WTC11 (cell line): ENCODE measurements around the gene OR4E2.

Experiments
- ATF1 ChIP-seq: sonication (generic); formaldehyde crosslinking; IDR thresholded peaks from 2 replicates; pipeline ENCODE4 v1.8.1; 2023; ENCODE audit warnings: mild to moderate bottlenecking, moderate library complexity, missing genetic modification reagents
- CREM ChIP-seq: sonication (generic); formaldehyde crosslinking; IDR thresholded peaks from 2 replicates; pipeline ENCODE4 v1.8.1; 2022; ENCODE audit warnings: mild to moderate bottlenecking, missing genetic modification reagents, moderate library complexity
- CTCF ChIP-seq: fragments of 200-600 bp; IDR thresholded peaks from 2 replicates; pipeline ENCODE4 v1.8.0; 2022; ENCODE audit warnings: antibody characterized with exemption
- GRHL2 ChIP-seq: fragments of 250-450 bp; sonication (Bioruptor Pico); IDR thresholded peaks from 2 replicates; pipeline ENCODE4 v1.8.0; 2022; ENCODE audit warnings: mild to moderate bottlenecking, moderate library complexity; ENCODE audit not compliant: insufficient replicate concordance, severe bottlenecking
- HMGXB4 ChIP-seq: sonication (generic); formaldehyde crosslinking; IDR thresholded peaks from 2 replicates; pipeline ENCODE4 v1.8.1; 2023; ENCODE audit warnings: mild to moderate bottlenecking, moderate library complexity, missing genetic modification reagents
- IRF2 ChIP-seq: sonication (generic); formaldehyde crosslinking; IDR thresholded peaks from 2 replicates; pipeline ENCODE4 v1.8.0; 2022; ENCODE audit warnings: low read depth, missing genetic modification reagents, borderline replicate concordance
- JUN ChIP-seq: sonication (generic); formaldehyde crosslinking; IDR thresholded peaks from 2 replicates; pipeline ENCODE4 v1.8.0; 2023; ENCODE audit warnings: mild to moderate bottlenecking, missing genetic modification reagents
- KAT7 ChIP-seq: sonication (generic); formaldehyde crosslinking; IDR thresholded peaks from 2 replicates; pipeline ENCODE4 v1.8.1; 2023; ENCODE audit warnings: missing genetic modification reagents, mild to moderate bottlenecking, borderline replicate concordance
- MYBL2 ChIP-seq: sonication (generic); formaldehyde crosslinking; IDR thresholded peaks from 2 replicates; pipeline ENCODE4 v1.8.1; 2023; ENCODE audit warnings: mild to moderate bottlenecking, moderate library complexity, missing genetic modification reagents
- NR1H2 ChIP-seq: sonication (generic); formaldehyde crosslinking; IDR thresholded peaks from 2 replicates; pipeline ENCODE4 v1.9.0; 2021; ENCODE audit warnings: mild to moderate bottlenecking, moderate library complexity, missing genetic modification reagents
- SMAD3 ChIP-seq: sonication (generic); formaldehyde crosslinking; IDR thresholded peaks from 2 replicates; pipeline ENCODE4 v1.8.0; 2022; ENCODE audit warnings: missing genetic modification reagents, mild to moderate bottlenecking, borderline replicate concordance
- ZSCAN18 ChIP-seq: fragments of 250-450 bp; sonication (Bioruptor Pico); IDR thresholded peaks from 2 replicates; pipeline ENCODE4 v2.1.2; 2022; ENCODE audit warnings: mild to moderate bottlenecking, moderate library complexity
- TF ChIP-seq, protein P1 (sequence below): sonication (generic); formaldehyde crosslinking; IDR thresholded peaks from 2 replicates; pipeline ENCODE4 v1.8.1; 2023; ENCODE audit warnings: mild to moderate bottlenecking, missing genetic modification reagents, borderline replicate concordance
- TF ChIP-seq, protein P2 (sequence below): sonication (generic); formaldehyde crosslinking; IDR thresholded peaks from 2 replicates; pipeline ENCODE4 v1.8.0; 2022; ENCODE audit warnings: mild to moderate bottlenecking, missing genetic modification reagents

- no peak for TF ChIP-seq CTCF
- no peak for TF ChIP-seq HMGXB4 (CRISPR knock-in tag)
- TF ChIP-seq KAT7: no peak
- no peak for TF ChIP-seq JUN (CRISPR knock-in tag)
- TF ChIP-seq, protein P1, sequence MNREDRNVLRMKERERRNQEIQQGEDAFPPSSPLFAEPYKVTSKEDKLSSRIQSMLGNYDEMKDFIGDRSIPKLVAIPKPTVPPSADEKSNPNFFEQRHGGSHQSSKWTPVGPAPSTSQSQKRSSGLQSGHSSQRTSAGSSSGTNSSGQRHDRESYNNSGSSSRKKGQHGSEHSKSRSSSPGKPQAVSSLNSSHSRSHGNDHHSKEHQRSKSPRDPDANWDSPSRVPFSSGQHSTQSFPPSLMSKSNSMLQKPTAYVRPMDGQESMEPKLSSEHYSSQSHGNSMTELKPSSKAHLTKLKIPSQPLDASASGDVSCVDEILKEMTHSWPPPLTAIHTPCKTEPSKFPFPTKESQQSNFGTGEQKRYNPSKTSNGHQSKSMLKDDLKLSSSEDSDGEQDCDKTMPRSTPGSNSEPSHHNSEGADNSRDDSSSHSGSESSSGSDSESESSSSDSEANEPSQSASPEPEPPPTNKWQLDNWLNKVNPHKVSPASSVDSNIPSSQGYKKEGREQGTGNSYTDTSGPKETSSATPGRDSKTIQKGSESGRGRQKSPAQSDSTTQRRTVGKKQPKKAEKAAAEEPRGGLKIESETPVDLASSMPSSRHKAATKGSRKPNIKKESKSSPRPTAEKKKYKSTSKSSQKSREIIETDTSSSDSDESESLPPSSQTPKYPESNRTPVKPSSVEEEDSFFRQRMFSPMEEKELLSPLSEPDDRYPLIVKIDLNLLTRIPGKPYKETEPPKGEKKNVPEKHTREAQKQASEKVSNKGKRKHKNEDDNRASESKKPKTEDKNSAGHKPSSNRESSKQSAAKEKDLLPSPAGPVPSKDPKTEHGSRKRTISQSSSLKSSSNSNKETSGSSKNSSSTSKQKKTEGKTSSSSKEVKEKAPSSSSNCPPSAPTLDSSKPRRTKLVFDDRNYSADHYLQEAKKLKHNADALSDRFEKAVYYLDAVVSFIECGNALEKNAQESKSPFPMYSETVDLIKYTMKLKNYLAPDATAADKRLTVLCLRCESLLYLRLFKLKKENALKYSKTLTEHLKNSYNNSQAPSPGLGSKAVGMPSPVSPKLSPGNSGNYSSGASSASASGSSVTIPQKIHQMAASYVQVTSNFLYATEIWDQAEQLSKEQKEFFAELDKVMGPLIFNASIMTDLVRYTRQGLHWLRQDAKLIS: no peak
- no peak for TF ChIP-seq ZSCAN18 (CRISPR knock-in tag)
- TF ChIP-seq IRF2 (CRISPR knock-in tag): no peak
- TF ChIP-seq SMAD3: no peak
- TF ChIP-seq, protein P2, sequence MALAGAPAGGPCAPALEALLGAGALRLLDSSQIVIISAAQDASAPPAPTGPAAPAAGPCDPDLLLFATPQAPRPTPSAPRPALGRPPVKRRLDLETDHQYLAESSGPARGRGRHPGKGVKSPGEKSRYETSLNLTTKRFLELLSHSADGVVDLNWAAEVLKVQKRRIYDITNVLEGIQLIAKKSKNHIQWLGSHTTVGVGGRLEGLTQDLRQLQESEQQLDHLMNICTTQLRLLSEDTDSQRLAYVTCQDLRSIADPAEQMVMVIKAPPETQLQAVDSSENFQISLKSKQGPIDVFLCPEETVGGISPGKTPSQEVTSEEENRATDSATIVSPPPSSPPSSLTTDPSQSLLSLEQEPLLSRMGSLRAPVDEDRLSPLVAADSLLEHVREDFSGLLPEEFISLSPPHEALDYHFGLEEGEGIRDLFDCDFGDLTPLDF (CRISPR knock-in tag): no peak
- TF ChIP-seq MYBL2 (CRISPR knock-in tag): no peak
- no peak for TF ChIP-seq GRHL2 (CRISPR knock-in tag)
- TF ChIP-seq NR1H2 (CRISPR knock-in tag): no peak
- TF ChIP-seq CREM (CRISPR knock-in tag): no peak
- no peak for TF ChIP-seq ATF1
These were observed 50.7 kb downstream of the OR4E2 start for GRCh38 chr14:21704338-21704737.
